ENCODE data around the gene WDR83.

The WDR83 gene

GRCh38 chr19:12722566-12723380 lies 56.2 kb downstream of the WDR83 start:
- Histone ChIP-seq H3K9ac (peak overlapping the region; percentile 92), H3K27me3 (ENCODE audit: control insufficient read depth, insufficient read depth, low read length) (no peaks in the 10 kb centered on the region), H3K27ac (peak overlapping the region; percentile 86), H3K4me1 (peaks cover 13% of the 10 kb centered on the region), H3K36me3 (ENCODE audit: control insufficient read depth, insufficient read depth, low read length) (no peaks in the 10 kb centered on the region), H3K79me2 (peaks cover 34% of the 10 kb centered on the region), H3K4me2 (ENCODE audit: low read length) (peak overlapping the region; percentile 99), H3K9me3 (ENCODE audit: control insufficient read depth, low read length) (no peaks in the 10 kb centered on the region), H3K4me3 (ENCODE audit: low read depth, low read length) (peak overlapping the region; percentile 90), H2AFZ (peak overlapping the region; percentile 99)
- TF ChIP-seq CTCF (IDR thresholded peaks at IDR 0.05): no peak

GRCh38 chr19:12723381-12723640 lies 56.7 kb downstream of the WDR83 start:
- Histone ChIP-seq H3K9me3 (ENCODE audit: control insufficient read depth, low read length) (no peaks in the 10 kb centered on the region), H3K36me3 (ENCODE audit: control insufficient read depth, insufficient read depth, low read length) (no peaks in the 10 kb centered on the region), H3K27me3 (ENCODE audit: control insufficient read depth, insufficient read depth, low read length) (no peaks in the 10 kb centered on the region), H3K79me2 (peaks cover 32% of the 10 kb centered on the region), H3K4me1 (peaks cover 13% of the 10 kb centered on the region), H3K27ac (peak overlapping the region; percentile 86), H3K4me3 (ENCODE audit: low read depth, low read length) (peak overlapping the region; percentile 90), H3K4me2 (ENCODE audit: low read length) (peak overlapping the region; percentile 99), H3K9ac (peak overlapping the region; percentile 24), H2AFZ (peak overlapping the region; percentile 99)
- no peak for TF ChIP-seq CTCF (IDR thresholded peaks at IDR 0.05)

GRCh38 chr19:12723641-12724426 lies 57.2 kb downstream of the WDR83 start, which contains the start of gene TNPO2:
TNPO2 (minus strand) TSS chr19:12723932; CDS start chr19:12720977, 2,955 bp downstream.
- no peaks in the 10 kb centered on the region for H3K36me3 ChIP-seq (ENCODE audit: control insufficient read depth, insufficient read depth, low read length)
- H3K27ac ChIP-seq: peak within 1 kb of the TSS; percentile 86
- peaks cover 13% of the 10 kb centered on the region for H3K4me1 ChIP-seq
- no peak for TF ChIP-seq CTCF (IDR thresholded peaks at IDR 0.05)
- H3K79me2 ChIP-seq: peaks cover 26% of the 10 kb centered on the region
- peak within 1 kb of the TSS; percentile 99 for H3K4me2 ChIP-seq (ENCODE audit: low read length)
- peak within 1 kb of the TSS; percentile 90 for H3K4me3 ChIP-seq (ENCODE audit: low read depth, low read length)
- H3K27me3 ChIP-seq (ENCODE audit: control insufficient read depth, insufficient read depth, low read length): no peaks in the 10 kb centered on the region
- H3K9me3 ChIP-seq (ENCODE audit: control insufficient read depth, low read length): no peaks in the 10 kb centered on the region
- peak within 1 kb of the TSS; percentile 24 for H3K9ac ChIP-seq
- peak within 1 kb of the TSS; percentile 99 for H2AFZ ChIP-seq

Measured in parathyroid adenoma (tissue), 2 donors.